ENCODE measurements around the gene BCL3.

BCL3 gene

DNA sequence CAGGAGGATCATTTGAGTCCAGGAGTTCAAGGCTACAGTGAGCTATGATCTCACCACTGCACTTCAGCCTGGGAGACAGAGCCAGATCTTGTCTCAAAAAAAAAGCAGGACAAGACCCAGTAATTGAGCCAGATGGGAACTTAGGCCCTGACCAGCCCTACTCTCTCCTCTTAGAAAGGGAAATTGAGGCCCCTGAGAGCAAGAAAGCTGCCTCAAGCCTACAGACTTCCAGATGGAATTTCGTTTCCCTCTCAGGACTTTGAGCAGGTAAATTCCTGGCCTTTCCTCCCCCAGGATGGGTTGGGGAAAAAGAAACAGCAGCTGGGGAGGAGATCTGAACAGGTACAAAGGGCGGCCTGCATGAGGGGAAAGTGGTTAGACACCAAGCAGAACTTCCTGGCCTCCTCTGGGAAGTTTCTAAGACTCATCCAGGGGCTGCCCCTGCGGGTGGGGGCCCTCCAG, 3.6 kb upstream of the BCL3 start:
- DNase-seq = no peak

DNA sequence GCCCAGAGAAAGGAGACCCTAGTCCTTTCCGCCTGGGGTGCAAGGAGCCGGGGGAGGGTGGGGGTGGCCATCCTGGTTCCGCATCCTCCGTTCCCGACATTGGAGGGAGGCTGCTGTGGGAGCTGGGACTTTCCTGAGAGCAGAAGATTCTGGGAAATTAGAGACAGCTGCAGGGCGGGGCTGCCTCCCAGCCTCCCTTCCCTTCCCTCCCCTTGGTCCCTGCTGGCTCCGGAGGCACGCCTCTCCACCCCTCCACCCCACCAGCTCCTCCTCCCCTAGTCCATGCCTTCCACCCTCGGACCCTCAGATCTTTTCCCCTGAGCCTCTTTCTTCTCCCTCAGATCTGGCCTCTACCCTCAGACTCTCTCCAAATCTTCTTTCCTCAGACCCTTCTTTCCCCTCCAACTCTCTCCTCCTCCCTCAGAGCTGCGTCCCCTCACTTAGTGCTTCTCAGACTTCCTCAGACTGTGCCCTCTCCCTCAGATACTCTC, 3.1 kb upstream of the BCL3 start:
- no peak for DNase-seq

DNA sequence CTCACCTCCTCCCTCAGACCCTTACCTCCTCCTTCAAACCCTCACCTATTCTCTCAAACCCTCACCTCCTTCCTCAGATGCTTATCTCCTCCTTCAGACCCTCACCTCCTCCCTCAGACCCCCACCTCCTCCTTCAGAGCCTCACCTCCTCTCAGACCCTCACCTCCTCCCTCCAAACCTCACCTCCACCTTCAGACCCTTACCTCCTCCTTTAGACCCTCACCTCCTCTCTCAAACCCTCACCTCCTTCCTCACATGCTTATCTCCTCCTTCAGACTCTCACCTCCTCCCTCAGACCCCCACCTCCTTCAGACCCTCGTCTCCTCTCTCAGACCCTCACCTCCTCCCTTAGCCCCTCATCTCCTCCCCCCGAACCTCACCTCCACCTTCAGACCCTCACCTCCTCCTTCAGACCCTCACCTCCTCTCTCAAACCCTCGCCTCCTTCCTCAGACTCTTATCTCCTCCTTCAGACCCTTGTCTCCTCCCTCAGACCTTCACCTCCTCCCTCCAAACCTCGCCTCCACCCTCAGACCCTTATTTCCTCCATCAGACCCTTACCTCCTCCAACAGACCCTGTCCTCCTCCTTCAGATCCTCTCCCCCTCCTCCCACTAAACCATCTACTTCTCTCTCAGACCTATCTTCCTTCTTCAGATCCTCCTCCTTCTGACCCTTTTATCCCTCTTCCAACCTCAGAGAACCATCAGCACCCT, 2.5 kb upstream of the BCL3 start:
- DNase-seq = no peak

DNA sequence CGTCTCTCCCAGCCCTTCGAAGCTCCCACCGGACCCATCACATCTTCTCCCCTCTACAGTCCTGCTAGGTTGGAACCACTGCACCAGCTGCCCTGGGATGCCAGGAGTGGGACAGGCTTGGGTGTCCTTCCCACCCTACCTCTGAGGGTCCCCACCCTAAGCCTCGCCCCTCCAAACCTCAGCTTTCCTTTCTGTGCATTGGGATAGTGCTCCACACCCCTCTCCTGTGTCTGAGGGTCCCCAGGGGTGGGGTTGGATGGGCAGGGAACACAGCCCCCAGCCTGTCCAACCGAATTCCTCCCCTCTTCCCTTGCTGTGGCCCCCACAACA, 1.9 kb upstream of the BCL3 start:
- no peak for DNase-seq

DNA sequence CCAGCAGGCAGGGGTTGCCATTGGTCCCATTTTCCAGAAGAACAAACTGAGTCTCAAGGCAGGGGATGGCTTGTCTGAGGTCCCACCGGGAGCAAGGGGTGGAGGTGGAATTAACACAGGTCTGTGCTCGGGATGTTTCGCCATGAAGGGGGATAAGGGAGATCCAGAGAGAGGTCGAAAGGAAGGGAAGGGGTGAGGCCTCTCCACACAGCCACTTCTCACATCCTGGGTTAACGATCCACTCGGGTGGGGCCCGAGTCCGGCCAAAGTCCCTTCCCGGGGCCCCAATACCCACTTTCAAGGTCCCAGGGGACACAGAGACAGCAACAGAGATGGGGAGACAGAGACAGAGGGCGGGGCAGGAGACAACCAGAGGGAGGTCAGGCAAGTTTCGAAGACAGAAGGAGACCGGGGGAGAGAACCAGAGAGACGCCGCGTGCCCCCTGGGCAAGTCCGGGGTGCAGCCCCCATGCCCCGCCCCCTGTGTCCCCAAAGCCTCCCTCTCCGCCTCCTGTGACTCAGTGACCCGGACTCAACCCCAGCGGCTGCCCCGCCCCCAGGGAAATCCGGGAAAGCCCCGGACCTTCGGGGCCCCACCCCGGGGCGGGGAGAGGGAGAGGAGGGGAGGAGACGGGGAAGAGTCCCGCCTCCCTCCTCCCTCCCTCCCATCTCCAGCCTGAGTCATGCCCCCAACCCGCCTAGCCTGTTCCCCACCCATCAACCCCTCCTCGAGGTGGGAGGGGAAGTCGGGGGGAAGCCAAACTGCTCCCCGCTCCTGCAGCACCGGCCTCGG, 1.4 kb upstream of the BCL3 start:
- DNase-seq = peak; percentile 40 to 71

DNA sequence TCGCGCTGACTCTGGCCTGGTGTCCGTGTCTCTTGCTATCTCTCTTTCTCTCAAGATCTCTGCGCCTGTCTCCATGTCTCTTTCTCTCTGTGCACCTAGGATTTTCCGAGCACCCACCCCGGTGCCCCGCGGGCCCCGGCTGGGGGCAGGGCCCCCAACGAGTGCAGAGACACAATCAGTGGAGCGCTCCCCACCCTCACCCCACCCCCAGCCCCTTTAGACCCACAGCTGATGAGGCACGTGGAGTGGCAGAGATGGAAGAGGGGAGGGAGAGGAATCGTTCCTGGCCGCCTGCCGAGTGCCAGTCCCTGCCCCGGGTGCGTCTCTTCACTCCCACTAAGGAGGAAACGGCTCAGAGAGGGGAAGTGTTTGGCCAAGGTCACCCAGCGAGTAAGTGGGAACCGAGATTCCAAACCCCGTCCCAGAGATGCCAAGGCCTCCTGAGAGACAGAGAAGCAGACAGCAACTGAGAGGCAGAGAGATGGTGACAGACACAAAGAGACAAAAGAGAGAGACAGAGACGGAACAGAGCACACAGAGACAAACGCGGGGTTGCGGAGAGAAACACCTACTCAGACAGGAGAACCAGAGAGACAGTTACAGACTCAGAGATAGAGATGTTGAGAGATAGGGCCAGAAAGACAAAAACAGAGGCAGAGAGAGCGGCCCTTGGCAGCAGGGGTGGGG, 626 bp upstream of the BCL3 start:
- no peak for DNase-seq

DNA sequence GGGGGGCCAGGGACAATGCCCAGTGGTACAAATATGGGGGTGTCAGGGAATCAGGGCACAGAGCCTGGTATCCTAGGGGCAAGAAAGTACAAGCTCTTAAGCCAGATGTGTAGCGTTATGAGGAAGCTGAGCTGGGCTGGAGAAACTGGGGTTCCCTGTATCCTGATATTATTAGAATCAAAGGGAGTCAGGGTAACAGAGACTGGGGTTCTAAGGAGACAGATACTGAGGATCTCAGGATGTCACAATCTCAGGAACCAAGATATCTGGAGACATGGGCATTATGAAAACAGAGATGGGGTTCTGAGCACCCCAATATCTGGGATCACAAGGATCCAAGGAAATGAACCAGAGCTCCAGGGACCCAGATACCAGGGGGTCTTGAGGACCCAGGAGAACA, 784 bp downstream of the BCL3 start:
- DNase-seq = no peak

DNA sequence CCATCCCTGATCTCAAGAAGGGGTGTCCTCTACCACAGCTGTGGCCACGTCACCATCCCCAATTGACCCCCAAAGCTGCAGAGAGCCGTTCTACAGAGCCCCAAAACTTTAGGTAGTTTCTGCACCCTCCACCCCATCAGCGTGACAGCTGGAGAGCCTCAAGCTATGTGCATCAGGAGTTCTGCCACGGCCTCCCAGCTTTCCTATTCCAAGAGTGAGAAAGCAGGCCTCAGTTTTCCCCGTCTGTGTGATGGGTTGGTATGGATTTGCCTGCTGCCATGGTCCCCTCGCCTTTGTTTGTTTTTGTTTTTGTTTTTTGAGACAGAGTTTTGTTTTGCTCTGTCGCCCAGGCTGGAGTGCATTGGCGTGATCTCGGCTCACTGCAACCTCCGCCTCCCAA, 1.5 kb downstream of the BCL3 start:
- DNase-seq = no peak

DNA sequence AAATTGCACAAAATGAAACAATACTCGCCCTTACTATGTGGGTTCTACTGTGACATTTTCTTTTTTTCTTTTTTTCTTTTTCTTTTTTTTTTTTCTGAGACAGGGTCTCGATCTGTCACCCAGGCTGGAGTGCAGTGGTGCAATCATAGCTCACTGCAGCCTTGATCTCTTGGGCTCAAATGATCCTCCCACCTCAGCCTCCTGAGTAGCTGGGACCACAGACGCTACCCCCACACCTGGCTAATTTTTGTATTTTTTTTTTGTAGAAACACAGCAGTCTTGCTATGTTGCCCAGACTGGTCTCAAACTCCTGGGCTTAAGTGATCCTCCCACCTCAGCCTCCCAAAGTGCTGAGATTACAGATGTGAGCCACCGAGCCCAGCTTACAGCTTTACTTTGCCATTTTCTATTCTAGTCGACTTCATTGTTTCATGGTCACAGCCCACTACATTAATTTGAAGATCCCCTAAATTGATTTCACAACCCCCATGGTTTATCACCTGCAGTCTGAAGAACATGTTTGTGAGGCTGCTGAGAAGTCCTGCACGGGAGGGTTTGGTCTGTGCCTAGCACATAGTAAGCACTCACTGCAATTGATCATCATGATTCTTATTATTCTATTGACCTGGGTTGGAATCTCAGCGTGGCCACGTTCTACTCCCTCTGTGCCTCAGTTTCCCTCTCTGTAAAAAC, 3.8 kb downstream of the BCL3 start:
- DNase-seq = no peak

DNA sequence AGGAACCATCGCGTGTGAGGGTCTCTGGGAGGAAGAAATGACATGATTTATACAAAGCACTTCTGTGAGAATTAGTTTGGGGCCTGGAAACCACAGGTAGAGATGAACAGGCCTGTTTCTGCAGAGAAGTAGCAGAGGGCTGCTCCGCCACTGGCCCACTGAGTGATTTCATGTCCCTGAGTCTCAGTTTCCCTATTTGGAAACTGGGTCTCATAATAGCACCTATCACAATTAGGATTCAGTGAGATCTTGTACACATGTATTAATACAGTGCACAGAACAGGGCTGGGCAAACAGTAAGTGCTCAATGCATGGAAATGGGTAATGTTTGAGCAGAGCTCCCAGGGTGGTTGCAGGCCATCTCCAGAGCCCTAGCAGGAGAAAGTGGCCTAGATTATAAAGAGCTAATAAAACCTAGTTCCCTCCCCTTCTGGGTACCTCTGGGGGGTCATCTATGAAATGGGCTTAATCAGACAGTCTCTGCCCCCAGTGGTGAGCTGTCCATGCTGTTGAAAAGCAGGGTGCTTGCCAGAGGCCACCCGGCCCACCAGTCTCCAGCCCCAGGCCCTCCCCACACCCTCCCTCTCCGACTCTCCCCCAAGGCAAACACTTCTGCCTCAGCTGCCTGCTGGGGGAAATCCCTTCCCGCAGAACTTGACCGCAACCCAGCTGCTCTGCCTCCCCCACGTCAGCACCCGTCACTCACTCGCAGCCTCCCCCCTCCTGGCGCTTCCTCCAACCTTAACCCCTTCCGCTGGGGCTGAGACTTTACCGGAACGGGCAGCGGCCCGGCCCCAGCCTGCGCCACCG, 4.5 kb downstream of the BCL3 start:
- DNase-seq = no peak

DNA sequence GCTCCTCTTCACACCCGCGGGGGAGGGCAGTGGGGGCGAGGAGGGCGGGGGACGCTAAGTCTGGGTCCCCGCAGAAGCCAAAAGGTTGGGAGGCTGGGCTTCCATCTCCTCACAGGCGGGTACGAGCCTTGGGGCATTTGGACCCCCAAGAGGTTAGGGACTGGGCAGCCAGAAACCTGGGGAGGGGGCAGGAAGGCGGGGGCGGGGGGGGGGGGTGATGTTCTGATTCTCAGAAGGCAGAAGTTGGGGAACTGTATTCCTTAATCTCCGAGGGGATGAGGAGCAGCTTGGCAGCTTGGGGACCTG, 5.1 kb downstream of the BCL3 start:
- no peak for DNase-seq

DNA sequence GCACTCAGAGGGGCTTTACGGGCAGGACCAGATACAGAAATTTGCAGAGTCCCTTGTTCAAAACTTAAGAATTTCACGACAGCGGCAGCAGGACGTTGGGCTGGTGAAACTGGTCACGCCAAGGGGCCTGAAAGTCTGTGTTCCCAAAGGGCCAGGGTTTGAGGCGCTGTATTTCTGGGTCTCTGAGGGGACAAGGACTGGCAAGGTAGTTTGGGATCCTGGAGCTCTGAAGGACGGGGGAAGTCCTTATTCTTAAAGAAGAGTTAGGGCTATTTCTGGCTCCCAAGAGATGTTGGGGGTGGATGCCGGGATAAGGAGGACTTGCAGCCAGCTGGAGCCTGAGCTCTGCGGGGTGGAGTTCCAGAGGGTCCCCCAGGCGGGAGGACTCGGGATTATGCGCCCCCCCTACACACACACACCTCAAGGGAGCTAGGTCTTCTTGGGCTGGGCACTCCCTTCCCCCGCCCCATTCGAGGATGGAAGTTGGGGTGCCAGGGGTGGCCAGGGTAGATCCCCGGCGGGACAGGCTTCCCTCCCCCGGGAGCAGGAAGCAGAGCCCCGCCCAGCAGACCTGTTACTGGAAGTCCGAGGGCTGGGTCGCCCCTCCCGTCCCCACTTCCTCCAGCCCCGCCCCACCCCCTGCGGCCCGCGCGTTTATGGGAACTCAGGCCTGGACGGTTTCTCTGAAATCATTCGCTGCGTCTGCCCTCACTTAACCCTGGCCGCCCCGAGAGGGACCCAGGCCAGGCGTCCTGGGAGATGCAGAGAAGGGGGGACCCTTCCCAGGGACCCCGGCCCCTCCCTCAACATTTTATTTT, 5.6 kb downstream of the BCL3 start:
- DNase-seq = no peak

DNA sequence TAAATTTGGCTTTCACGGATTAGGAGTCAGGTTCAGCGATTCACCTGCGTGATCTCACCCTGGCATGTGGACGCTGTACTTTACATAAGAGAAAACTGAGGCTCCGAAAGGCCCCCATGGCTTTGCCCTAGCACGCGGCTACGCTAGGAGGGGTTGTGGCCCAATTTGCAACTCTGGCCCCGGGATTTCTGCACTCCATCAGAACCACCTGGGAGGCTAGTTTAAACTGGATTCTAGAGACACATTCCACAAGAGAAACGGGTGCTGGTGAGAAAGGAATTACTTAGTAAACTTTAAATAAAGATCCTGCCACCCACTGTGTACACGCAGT, 6.2 kb downstream of the BCL3 start:
- DNase-seq = no peak

DNA sequence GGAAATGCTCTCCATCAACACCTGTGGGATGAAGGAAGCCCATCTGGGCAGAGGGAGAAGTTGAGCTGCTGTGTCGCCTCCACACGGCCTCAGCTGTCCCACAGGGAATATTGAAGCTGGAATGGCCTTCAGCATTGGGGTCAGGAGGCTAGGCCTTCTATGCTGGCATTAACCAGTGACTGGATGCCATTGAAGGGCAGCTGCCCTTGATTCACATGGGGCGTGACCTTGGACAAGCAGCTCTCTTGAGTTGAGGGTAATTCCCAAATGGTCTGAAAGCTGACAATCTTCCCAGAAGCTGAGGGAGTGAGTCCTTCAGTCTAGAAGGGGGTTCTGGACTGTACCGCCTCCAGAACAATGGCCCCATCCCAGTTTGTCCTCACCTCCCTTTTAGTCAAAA, 6.7 kb downstream of the BCL3 start:
- no peak for DNase-seq

DNA sequence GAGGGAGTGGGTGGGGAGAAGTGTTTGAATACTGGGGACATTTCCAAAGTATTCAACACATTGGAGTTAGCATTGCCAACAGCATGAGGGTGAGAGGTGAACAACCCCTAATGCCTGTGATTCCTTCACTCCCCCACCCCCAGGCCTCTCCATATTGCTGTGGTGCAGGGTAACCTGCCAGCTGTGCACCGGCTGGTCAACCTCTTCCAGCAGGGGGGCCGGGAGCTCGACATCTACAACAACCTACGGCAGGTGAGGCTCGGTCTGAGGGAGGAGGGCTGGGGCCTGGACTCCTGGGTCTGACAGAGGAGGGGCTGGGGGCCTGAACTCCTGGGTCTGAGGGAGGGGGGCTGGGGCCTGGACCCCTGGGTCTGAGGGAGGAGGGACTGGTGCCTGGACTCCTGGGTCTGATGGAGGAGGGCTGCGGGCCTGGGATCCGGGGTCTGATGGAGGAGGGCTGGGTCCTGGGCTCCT, 7.6 kb downstream of the BCL3 start:
- DNase-seq = no peak

DNA sequence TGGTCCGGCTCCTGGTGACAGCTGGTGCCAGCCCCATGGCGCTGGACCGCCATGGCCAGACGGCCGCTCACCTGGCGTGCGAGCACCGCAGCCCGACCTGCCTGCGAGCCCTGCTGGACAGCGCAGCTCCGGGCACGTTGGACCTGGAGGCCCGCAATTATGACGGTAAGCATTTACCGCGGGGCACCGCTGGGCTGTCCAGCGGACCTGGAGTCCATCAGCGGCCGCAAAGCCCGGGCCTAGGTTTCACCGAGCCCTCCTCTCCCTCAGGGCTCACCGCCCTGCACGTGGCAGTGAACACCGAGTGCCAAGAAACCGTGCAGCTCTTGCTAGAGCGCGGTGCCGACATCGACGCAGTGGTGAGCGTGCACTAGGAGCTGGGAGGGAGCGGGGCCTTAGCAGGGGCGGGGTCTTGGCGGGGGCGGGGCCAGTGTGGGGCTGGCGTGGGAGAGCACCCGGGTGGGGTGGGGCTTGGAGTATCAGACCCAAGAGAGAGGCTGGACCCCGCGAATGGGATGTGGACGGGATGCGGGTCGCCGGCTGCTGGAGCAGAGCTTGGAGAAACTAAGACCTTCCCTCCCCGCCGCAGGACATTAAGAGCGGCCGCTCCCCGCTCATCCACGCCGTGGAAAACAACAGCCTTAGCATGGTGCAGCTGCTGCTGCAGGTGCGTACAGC, 8.7 kb downstream of the BCL3 start:
- DNase-seq = no peak

DNA sequence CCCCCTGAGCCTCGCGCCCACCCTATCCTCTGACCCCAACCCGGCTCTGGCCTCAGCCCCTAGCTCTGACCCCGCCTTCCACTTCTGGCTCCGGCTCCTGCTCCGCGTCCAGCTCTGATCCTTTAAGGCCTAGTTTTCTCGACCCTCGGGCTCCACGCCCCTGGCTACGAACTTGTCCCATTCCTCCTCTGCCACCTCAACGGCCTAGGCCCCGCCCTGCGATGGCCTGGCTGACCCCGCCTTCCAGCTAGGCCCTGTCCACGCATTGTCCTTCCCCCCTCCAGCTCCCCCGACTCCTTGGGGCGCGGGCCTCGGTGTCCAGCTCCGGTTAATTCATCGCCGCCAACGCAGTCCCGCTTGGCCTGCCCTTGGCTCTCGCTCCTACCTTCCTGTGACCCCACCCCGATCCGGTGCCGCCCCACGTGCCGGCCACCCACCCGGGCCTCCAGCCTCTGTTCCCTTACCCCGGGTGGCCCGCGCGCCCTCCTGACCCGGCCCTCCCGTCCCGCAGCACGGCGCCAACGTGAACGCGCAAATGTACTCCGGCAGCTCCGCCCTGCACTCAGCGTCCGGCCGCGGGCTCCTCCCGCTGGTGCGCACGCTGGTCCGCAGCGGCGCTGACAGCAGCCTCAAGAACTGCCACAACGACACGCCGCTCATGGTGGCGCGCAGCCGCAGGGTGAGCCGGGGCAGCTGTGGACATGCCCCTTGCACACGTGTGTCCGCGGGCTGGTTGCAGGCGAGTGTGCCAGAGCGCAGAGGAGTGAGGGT, 9.4 kb downstream of the BCL3 start:
- DNase-seq = no peak

DNA sequence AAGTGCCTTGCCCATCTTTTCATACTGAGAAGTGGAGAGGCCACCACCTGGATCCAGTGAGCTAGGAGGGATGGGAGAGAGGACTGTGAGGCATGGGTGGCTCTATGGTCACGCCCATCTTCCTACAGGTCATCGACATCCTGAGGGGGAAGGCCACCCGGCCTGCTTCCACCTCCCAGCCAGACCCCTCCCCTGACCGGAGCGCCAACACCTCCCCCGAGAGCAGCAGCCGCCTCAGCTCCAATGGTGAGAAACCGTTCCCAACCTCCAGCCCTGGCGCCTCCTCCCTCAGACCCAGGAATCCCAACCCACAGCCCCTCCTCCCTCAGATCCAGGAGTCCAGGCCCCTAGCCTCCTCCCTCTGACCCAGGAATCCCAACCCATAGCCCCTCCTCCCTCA, 10.1 kb downstream of the BCL3 start:
- no peak for DNase-seq

DNA sequence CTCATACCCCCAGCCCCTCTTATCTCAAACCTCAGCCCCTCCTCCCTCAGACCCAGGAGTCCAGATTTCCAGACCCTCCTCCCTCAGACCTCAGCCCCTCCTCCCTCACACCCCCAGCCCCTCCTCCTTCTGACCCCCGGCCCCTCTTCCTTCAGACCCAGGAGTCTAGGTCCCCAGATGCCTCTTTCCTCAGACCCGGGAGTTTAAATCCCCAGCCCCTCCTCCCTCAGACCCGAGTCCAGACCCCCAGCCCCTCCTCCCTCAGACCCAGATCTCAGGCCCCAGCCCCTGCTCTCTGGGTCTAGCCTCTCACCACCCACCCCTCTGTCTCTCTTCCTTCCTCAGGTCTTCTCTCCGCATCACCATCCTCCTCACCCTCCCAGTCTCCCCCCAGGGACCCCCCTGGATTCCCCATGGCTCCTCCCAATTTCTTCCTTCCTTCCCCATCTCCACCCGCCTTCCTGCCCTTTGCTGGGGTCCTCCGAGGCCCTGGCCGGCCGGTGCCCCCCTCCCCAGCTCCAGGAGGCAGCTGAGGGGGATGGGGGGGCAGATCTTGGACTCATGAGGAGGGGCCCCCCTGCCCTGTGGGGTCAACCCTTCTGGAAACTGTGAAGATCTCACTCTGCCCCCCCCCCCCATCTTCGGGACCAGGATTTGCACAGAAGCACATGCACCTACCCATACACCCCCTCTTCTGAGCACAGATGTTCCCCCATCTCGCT, 10.7 kb downstream of the BCL3 start:
- DNase-seq = no peak

DNA sequence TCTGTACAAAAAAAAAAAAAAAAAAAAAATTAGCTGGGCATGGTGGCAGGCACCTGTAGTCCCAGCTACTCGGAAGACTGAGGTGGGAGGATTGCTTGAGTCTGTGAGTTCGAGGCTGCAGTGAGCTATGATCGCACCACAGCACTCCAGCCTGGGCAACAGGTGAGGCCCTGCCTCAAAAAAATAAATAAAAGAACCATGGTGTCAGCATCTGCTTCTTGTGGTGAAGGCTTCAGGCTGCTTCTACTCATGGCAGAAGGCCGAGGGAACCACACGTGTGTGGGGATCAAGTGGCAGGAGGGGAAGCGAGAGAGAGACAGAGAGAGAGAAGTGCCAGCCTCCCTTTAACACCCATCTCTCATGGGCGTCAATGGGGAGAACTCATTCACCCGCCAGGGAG, 13.5 kb downstream of the BCL3 start:
- DNase-seq = no peak

All from NCI-H1930 (cell line).